ELF-1 (cell line): ENCODE measurements around the gene LAS1L.
"Not testable (repeated sequence)": the region's sequence is repeated elsewhere in the genome, so short reads cannot be mapped to it uniquely, and the experiment has no call there.

Experiments used
- DNase-seq: peaks from one replicate; pipeline ENCODE4 v3.0.0-alpha.2; 2016; ENCODE audit warnings: low read depth, low spot score

LAS1L gene

GRCh38 chrX:65517923-65518322 lies 16.7 kb downstream of the LAS1L start:
- no peak for DNase-seq

- DNase-seq, result no peak
Measured at GRCh38 chrX:65516756-65517155, 17.8 kb downstream of the LAS1L start.

- no peak for DNase-seq
Measured at GRCh38 chrX:65513610-65514009, 21.0 kb downstream of the LAS1L start.

- DNase-seq, result no peak
Measured at GRCh38 chrX:65509400-65509799, 25.2 kb downstream of the LAS1L start.

GRCh38 chrX:65508851-65509250 lies 25.7 kb downstream of the LAS1L start:
- no peak for DNase-seq

- no peak for DNase-seq
Measured at GRCh38 chrX:65502618-65503017, 32.0 kb downstream of the LAS1L start.

- DNase-seq, result peak; percentile 51
Measured at GRCh38 chrX:65493431-65493830, 41.2 kb downstream of the LAS1L start.

- DNase-seq, result no peak
Measured at GRCh38 chrX:65491620-65492019, 43.0 kb downstream of the LAS1L start.

- peak; percentile 24 for DNase-seq
Measured at GRCh38 chrX:65488495-65488894, 46.1 kb downstream of the LAS1L start.

- DNase-seq, result no peak
Measured at GRCh38 chrX:65480960-65481359, 53.6 kb downstream of the LAS1L start.

- not testable (repeated sequence) for DNase-seq
Measured at GRCh38 chrX:65479102-65479501, 55.5 kb downstream of the LAS1L start.

- DNase-seq, result no peak
Measured at GRCh38 chrX:65476564-65476963, 58.0 kb downstream of the LAS1L start.

GRCh38 chrX:65463550-65463949 lies 71.0 kb downstream of the LAS1L start:
- peak; percentile 93 for DNase-seq
